ENCODE data around the gene CDH22. TPM values are rescaled to one million over a fixed set of nuclear protein-coding genes. Genes with fewer than 3 reads are reported as not detected.

The CDH22 gene
- total RNA-seq, 3 donors from 2014 or later: 0.15 to 0.66 (median 0.16) TPM

GRCh38 chr20:46255440-46256104, 52.7 kb downstream of the CDH22 start:
- no peaks in the 10 kb centered on the region for H3K36me3 ChIP-seq
- no peaks in the 10 kb centered on the region for H3K9me3 ChIP-seq
- DNase-seq (ENCODE audit: low spot score in 2 of 2): peak; percentile 30 to 65
- H3K27me3 ChIP-seq: peaks cover 0 to 49% of the 10 kb centered on the region in 2 donors
- no peak for TF ChIP-seq POLR2AphosphoS5 (IDR thresholded peaks at IDR 0.05)
- no peak overlapping the region for H3K4me3 ChIP-seq
- intact Hi-C loops (cut with DNase I; ENCODE audit: low total_unique reads): loop anchor here (1.0 kb wide), 1 partner anchor 35 kb away; no protein-coding TSS in a partner anchor
- no peak overlapping the region for H3K27ac ChIP-seq
- no peaks in the 10 kb centered on the region for H3K4me1 ChIP-seq

GRCh38 chr20:46253391-46253790, 54.9 kb downstream of the CDH22 start:
- Histone ChIP-seq H3K4me3 (no peak overlapping the region), H3K27me3 (peaks cover 0 to 57% of the 10 kb centered on the region in 2 donors), H3K9me3 (no peaks in the 10 kb centered on the region), H3K36me3 (no peaks in the 10 kb centered on the region), H3K27ac (no peak overlapping the region), H3K4me1 (no peaks in the 10 kb centered on the region)
- DNase-seq (ENCODE audit: low spot score in 2 of 2): no peak
- intact Hi-C loops (cut with DNase I; ENCODE audit: low total_unique reads): no loop called here
- TF ChIP-seq POLR2AphosphoS5 (IDR thresholded peaks at IDR 0.05): no peak
- TF ChIP-seq CTCF (IDR thresholded peaks at IDR 0.05): no peak
- no peak for TF ChIP-seq POLR2A (IDR thresholded peaks at IDR 0.05)

GRCh38 chr20:46252352-46253091, 55.8 kb downstream of the CDH22 start:
- H3K36me3 ChIP-seq: no peaks in the 10 kb centered on the region
- no peak overlapping the region for H3K4me3 ChIP-seq
- no peak for DNase-seq (ENCODE audit: low spot score in 2 of 2)
- no peaks in the 10 kb centered on the region for H3K4me1 ChIP-seq
- peaks cover 0 to 59% of the 10 kb centered on the region in 2 donors for H3K27me3 ChIP-seq
- no peaks in the 10 kb centered on the region for H3K9me3 ChIP-seq
- no peak overlapping the region for H3K27ac ChIP-seq
- intact Hi-C loops (cut with DNase I; ENCODE audit: low total_unique reads): no loop called here
- TF ChIP-seq POLR2A (IDR thresholded peaks at IDR 0.05) (no peak), CTCF (IDR thresholded peaks at IDR 0.05) (no peak), POLR2AphosphoS5 (IDR thresholded peaks at IDR 0.05) (no peak)

- H3K36me3 ChIP-seq: no peaks in the 10 kb centered on the region
- no peak overlapping the region for H3K27ac ChIP-seq
- no peak for TF ChIP-seq POLR2A (IDR thresholded peaks at IDR 0.05)
- TF ChIP-seq POLR2AphosphoS5 (IDR thresholded peaks at IDR 0.05): no peak
- no peak for TF ChIP-seq CTCF (IDR thresholded peaks at IDR 0.05)
- H3K4me3 ChIP-seq: no peak overlapping the region
- H3K9me3 ChIP-seq: no peaks in the 10 kb centered on the region
- peaks cover 0 to 70% of the 10 kb centered on the region in 2 donors for H3K27me3 ChIP-seq
- intact Hi-C loops (cut with DNase I; ENCODE audit: low total_unique reads): no loop called here
- no peak for DNase-seq (ENCODE audit: low spot score in 2 of 2)
- H3K4me1 ChIP-seq: no peaks in the 10 kb centered on the region
Measured at GRCh38 chr20:46251211-46251673, 57.1 kb downstream of the CDH22 start.

GRCh38 chr20:46250772-46251171, 57.5 kb downstream of the CDH22 start:
- H3K4me1 ChIP-seq: no peaks in the 10 kb centered on the region
- DNase-seq (ENCODE audit: low spot score in 2 of 2): no peak
- no peaks in the 10 kb centered on the region for H3K9me3 ChIP-seq
- TF ChIP-seq CTCF (IDR thresholded peaks at IDR 0.05) (no peak), POLR2AphosphoS5 (IDR thresholded peaks at IDR 0.05) (no peak), POLR2A (IDR thresholded peaks at IDR 0.05) (no peak)
- H3K27ac ChIP-seq: no peak overlapping the region
- H3K27me3 ChIP-seq: peaks cover 0 to 75% of the 10 kb centered on the region in 2 donors
- no peak overlapping the region for H3K4me3 ChIP-seq
- intact Hi-C loops (cut with DNase I; ENCODE audit: low total_unique reads): no loop called here
- no peaks in the 10 kb centered on the region for H3K36me3 ChIP-seq
